H1 (cell line): ENCODE measurements around the gene NUCB1. TPM values are rescaled to one million over a fixed set of nuclear protein-coding genes. Genes with fewer than 3 reads are reported as not detected.

Experiments used
- CTCF ChIA-PET: fragments of 300-600 bp; sonication (Branson Sonifier 250); formaldehyde crosslinking; loops from one replicate; lab custom pipeline; 2021; ENCODE audit not compliant: partially characterized antibody; lab: Charles Lee
- POLR2A ChIA-PET: fragments of 300-600 bp; sonication (Branson Sonifier 250); formaldehyde crosslinking; loops from one replicate; lab custom pipeline; 2021; ENCODE audit warnings: inconsistent platforms; ENCODE audit not compliant: partially characterized antibody; lab: Charles Lee
- DNase-seq, 2 experiments: peaks; one replicate each; pipeline versions ENCODE4 v3.0.0 to v3.0.0-alpha.2; 2010 to 2022; ENCODE audit warnings: low spot score in 2 of 2, low read depth in 1 of 2, mixed read lengths in 1 of 2
- FAIRE-seq: peaks from 2 replicates; lab custom pipeline; 2011; peaks lifted over from hg19 to GRCh38; lab: Jason Lieb, UNC
- H2AFZ ChIP-seq: 2 replicates; pipeline ENCODE4 v1.8.1; 2012; ENCODE audit warnings: low read length, inconsistent platforms
- H2AK5ac ChIP-seq: 2 replicates; pipeline ENCODE4 v1.6.1; 2013; ENCODE audit warnings: low read depth, low read length
- H2BK120ac ChIP-seq: replicated peaks from 2 replicates; pipeline ENCODE3; 2013; ENCODE audit warnings: low read depth, low read length, inconsistent platforms
- H2BK12ac ChIP-seq: 2 replicates; pipeline ENCODE4 v1.6.1; 2013; ENCODE audit warnings: low read depth, low read length
- H2BK15ac ChIP-seq: 2 replicates; pipeline ENCODE4 v1.6.1; 2013; ENCODE audit warnings: low read length
- H2BK20ac ChIP-seq: 2 replicates; pipeline ENCODE4 v1.6.1; 2013; ENCODE audit warnings: low read length
- H2BK5ac ChIP-seq: 2 replicates; pipeline ENCODE4 v1.6.1; 2013; ENCODE audit warnings: low read depth, low read length
- H3K14ac ChIP-seq: 2 replicates; pipeline ENCODE4 v1.6.1; 2013; ENCODE audit warnings: inconsistent platforms; ENCODE audit not compliant: insufficient read length
- H3K18ac ChIP-seq: 2 replicates; pipeline ENCODE4 v1.6.1; 2013; ENCODE audit warnings: low read length; ENCODE audit errors: extremely low read depth
- H3K23ac ChIP-seq: 2 replicates; pipeline ENCODE4 v1.6.1; 2013; ENCODE audit warnings: inconsistent platforms; ENCODE audit not compliant: insufficient read length
- H3K23me2 ChIP-seq: 2 replicates; pipeline ENCODE4 v1.6.1; 2013; ENCODE audit warnings: low read depth, low read length
- H3K27ac ChIP-seq: 2 replicates; pipeline ENCODE4 v1.6.1; 2011; ENCODE audit warnings: low read depth, low read length, inconsistent platforms
- H3K27me3 ChIP-seq, 4 experiments: replicated peaks in 1 of 4; 1 replicate in 1 of 4; 2 replicates in 3 of 4; pipeline versions ENCODE4 v1.6.1 to v1.8.1; 2011 to 2013; ENCODE audit warnings: low read length in 3 of 4, mild to moderate bottlenecking in 3 of 4, inconsistent platforms in 2 of 4, mixed read lengths in 2 of 4, moderate library complexity in 1 of 4; ENCODE audit not compliant: control insufficient read depth in 3 of 4, insufficient read depth in 3 of 4; ENCODE audit errors: extremely low read depth in 1 of 4
- H3K36me3 ChIP-seq, 4 experiments: 2 replicates each; pipeline versions ENCODE4 v1.6.1 to v1.8.1; 2011 to 2013; ENCODE audit warnings: mild to moderate bottlenecking in 4 of 4, low read length in 3 of 4, moderate library complexity in 2 of 4, control low read depth in 1 of 4, inconsistent platforms in 1 of 4; ENCODE audit not compliant: insufficient read depth in 4 of 4, control insufficient read depth in 2 of 4
- H3K4ac ChIP-seq: replicated peaks from 2 replicates; pipeline ENCODE3; 2013; ENCODE audit warnings: low read length, low read depth, mixed read lengths, inconsistent platforms; ENCODE audit not compliant: insufficient read length
- H3K4me1 ChIP-seq, 4 experiments: replicated peaks in 1 of 4; 1 replicate in 1 of 4; 2 replicates in 3 of 4; pipeline versions ENCODE4 v1.6.1 to v1.8.1; 2011 to 2013; ENCODE audit warnings: low read length in 3 of 4, inconsistent platforms in 2 of 4, mixed read lengths in 1 of 4; ENCODE audit not compliant: insufficient read depth in 4 of 4, control insufficient read depth in 3 of 4
- H3K4me2 ChIP-seq, 2 experiments: 2 replicates each; pipeline versions ENCODE4 v1.6.1 to v1.8.1; 2011 to 2013; ENCODE audit warnings: low read depth in 2 of 2, low read length in 2 of 2, control low read depth in 1 of 2, inconsistent platforms in 1 of 2, mild to moderate bottlenecking in 1 of 2; ENCODE audit not compliant: insufficient read depth in 1 of 2
- H3K4me3 ChIP-seq, 4 experiments: fragments of 200-600, 300-600 bp in 1 of 4; sonication (generic), shearing (Covaris generic), sonication (Bioruptor Twin) in 1 of 4; 2 replicates each; pipeline versions ENCODE4 v1.5.1 to v1.8.1; 2011 to 2016; ENCODE audit warnings: low read length in 4 of 4, low read depth in 3 of 4, control low read depth in 2 of 4, inconsistent platforms in 2 of 4, mild to moderate bottlenecking in 2 of 4, mixed read lengths in 1 of 4, moderate library complexity in 1 of 4; ENCODE audit not compliant: insufficient read depth in 2 of 4; ENCODE audit errors: extremely low read depth in 1 of 4
- H3K56ac ChIP-seq: replicated peaks from 2 replicates; pipeline ENCODE3; 2013; ENCODE audit warnings: low read depth, mild to moderate bottlenecking, mixed read lengths, low read length, inconsistent platforms; ENCODE audit not compliant: insufficient read length
- H3K79me1 ChIP-seq: 2 replicates; pipeline ENCODE4 v1.6.1; 2013; ENCODE audit warnings: low read depth, low read length, control low read depth
- H3K79me2 ChIP-seq, 2 experiments: 2 replicates each; pipeline versions ENCODE4 v1.6.1 to v1.8.1; 2012 to 2013; ENCODE audit warnings: low read length in 2 of 2, mild to moderate bottlenecking in 2 of 2, inconsistent platforms in 1 of 2; ENCODE audit not compliant: insufficient read depth in 2 of 2, control insufficient read depth in 1 of 2
- H3K9ac ChIP-seq, 4 experiments: replicated peaks in 1 of 4; 1 replicate in 1 of 4; 2 replicates in 3 of 4; pipeline versions ENCODE4 v1.6.1 to v1.8.1; 2011 to 2013; ENCODE audit warnings: low read depth in 3 of 4, low read length in 3 of 4, control low read depth in 2 of 4, mild to moderate bottlenecking in 2 of 4, moderate library complexity in 2 of 4, inconsistent platforms in 1 of 4; ENCODE audit errors: extremely low read depth in 1 of 4
- H3K9me3 ChIP-seq, 2 experiments: 2 replicates each; pipeline versions ENCODE4 v1.6.1 to v1.8.1; 2012 to 2013; ENCODE audit warnings: mild to moderate bottlenecking in 2 of 2, moderate library complexity in 2 of 2, control low read depth in 1 of 2, inconsistent platforms in 1 of 2, low read depth in 1 of 2, low read length in 1 of 2, mixed read lengths in 1 of 2; ENCODE audit not compliant: insufficient read depth in 2 of 2
- H4K20me1 ChIP-seq, 2 experiments: replicated peaks in 1 of 2; 2 replicates each; pipeline versions ENCODE3 to v1.8.1; 2011 to 2013; ENCODE audit warnings: inconsistent platforms in 2 of 2, low read length in 2 of 2, mild to moderate bottlenecking in 1 of 2; ENCODE audit not compliant: insufficient read depth in 2 of 2, control insufficient read depth in 1 of 2
- H4K5ac ChIP-seq: 2 replicates; pipeline ENCODE4 v1.6.1; 2013; ENCODE audit warnings: low read length, low read depth, mixed read lengths, inconsistent platforms; ENCODE audit not compliant: insufficient read length
- H4K8ac ChIP-seq: 2 replicates; pipeline ENCODE4 v1.8.0; 2013; ENCODE audit warnings: mild to moderate bottlenecking, moderate library complexity, low read length, inconsistent platforms; ENCODE audit not compliant: insufficient read depth; ENCODE audit errors: extremely low read depth
- H4K91ac ChIP-seq: replicated peaks from 2 replicates; pipeline ENCODE3; 2013; ENCODE audit warnings: low read length, mixed read lengths, inconsistent platforms; ENCODE audit not compliant: insufficient read length
- ASH2L ChIP-seq: fragments of 200-600, 300-600 bp; sonication (generic); IDR thresholded peaks from one replicate; pipeline ENCODE4 v1.7.1; 2017; ENCODE audit warnings: low read length
- BCL11A ChIP-seq, 2 experiments: IDR thresholded peaks; one replicate each; pipeline ENCODE4 v1.6.1; 2011; ENCODE audit warnings: low read depth in 2 of 2, low read length in 2 of 2, mild to moderate bottlenecking in 2 of 2
- CREB1 ChIP-seq: IDR thresholded peaks from 2 replicates; pipeline ENCODE4 v1.6.1; 2012; ENCODE audit warnings: inconsistent platforms
- EGR1 ChIP-seq: IDR thresholded peaks from 2 replicates; pipeline ENCODE4 v1.6.1; 2011; ENCODE audit warnings: low read depth, low read length, borderline replicate concordance
- JUND ChIP-seq: IDR thresholded peaks from 2 replicates; pipeline ENCODE4 v1.6.1; 2011; ENCODE audit warnings: mild to moderate bottlenecking, improper control_type of control experiment, low read length
- MAX ChIP-seq: IDR thresholded peaks from 2 replicates; pipeline ENCODE4 v1.6.1; 2012; ENCODE audit warnings: inconsistent platforms
- POU5F1 ChIP-seq: IDR thresholded peaks from 2 replicates; pipeline ENCODE4 v1.6.1; 2011; ENCODE audit warnings: low read depth, mild to moderate bottlenecking, low read length, moderate library complexity
- RFX5 ChIP-seq: IDR thresholded peaks from 2 replicates; pipeline ENCODE4 v1.6.1; 2011; ENCODE audit warnings: low read depth, low read length, improper control_type of control experiment, borderline replicate concordance
- RNF2 ChIP-seq: fragments of 200-900, 300-1000 bp; sonication (generic); IDR thresholded peaks from 2 replicates; pipeline ENCODE4 v1.7.1; 2016; ENCODE audit warnings: borderline replicate concordance, low read depth, mild to moderate bottlenecking, antibody characterized with exemption, low read length; ENCODE audit not compliant: poor library complexity, severe bottlenecking; ENCODE audit errors: missing control alignments
- SP1 ChIP-seq: IDR thresholded peaks from 2 replicates; pipeline ENCODE4 v1.6.1; 2011; ENCODE audit warnings: low read depth, low read length
- SUZ12 ChIP-seq: fragments of 200-600 bp; sonication (generic); IDR thresholded peaks from 2 replicates; pipeline ENCODE4 v1.6.1; 2012; ENCODE audit warnings: mild to moderate bottlenecking, inconsistent platforms, low read length, moderate library complexity, mixed read lengths
- WGBS, 2 experiments: shearing (Covaris generic) in 1 of 2; methylation state at CpG; one replicate each; pipeline versions ENCODE4 v1.1.6 to v1.1.7; 2013 to 2015; ENCODE audit warnings: low lambda C conversion rate in 2 of 2, mixed read lengths in 2 of 2, inconsistent platforms in 1 of 2, low coverage in 1 of 2, missing lambda C conversion rate in 1 of 2; ENCODE audit not compliant: insufficient replicate concordance in 2 of 2, insufficient coverage in 1 of 2, insufficient read length in 1 of 2; ENCODE audit errors: extremely low coverage in 1 of 2, missing lambda C conversion rate in 1 of 2; 5-methylcytosine and 5-hydroxymethylcytosine counted together
- polyA plus RNA-seq, 7 experiments: library from polyadenylated mRNA; depleted of rRNA in 3 of 7; stranded (reverse) in 5 of 7; unstranded in 2 of 7; fragments of >200 nt in 5 of 7; fragments of 200-250 nt in 2 of 7; gene quantifications; 1 replicate in 5 of 7; 2 replicates in 1 of 7; 4 replicates in 1 of 7; pipeline versions ENCODE4 v1.2.1 to v1.2.3, GENCODE V29; 2011 to 2013; ENCODE audit warnings: missing spikeins in 2 of 7, mixed read lengths in 2 of 7
- total RNA-seq: library from RNA; stranded (reverse); fragmentation: NEBNext Ultra II Directional; extraction: Animal tissue kit (Norgen Biotek cat#: 25700); gene quantifications from 2 replicates; pipeline ENCODE4 v1.2.1, GENCODE V29; 2021

The NUCB1 gene
- total and polyA plus RNA-seq, 2 of the 8 experiments (the other 6 are each of a cell fraction or from before 2014, with no cell fraction given): 111 to 121 TPM

- H3K36me3 ChIP-seq: peaks cover 0 to 5% (median 0%) of the 10 kb centered on the region in 4 experiments; a peak in 1 of 8 replicates
- H3K23ac ChIP-seq: no peak overlapping the region
- DNase-seq: no peak
- peaks cover 0 to 1% of the 10 kb centered on the region in 2 experiments for H4K20me1 ChIP-seq
- ChIA-PET POLR2A (interaction anchor here (0.6 to 2.3 kb wide), 2 partner anchors 15 to 161 kb away, joined by 4 to 17 read pairs; partner anchors contain the start of genes FUT2 and PPP1R15A), CTCF (no interaction called here)
- no peak overlapping the region for H2BK120ac ChIP-seq
- H3K27ac ChIP-seq: no peak overlapping the region
- no peak overlapping the region for H3K18ac ChIP-seq
- H4K91ac ChIP-seq: no peak overlapping the region
- 95 to 100% methylated on average over 3 to 6 of the region's 6 CpGs for WGBS, 2 experiments
- no peak overlapping the region for H2BK15ac ChIP-seq
- H3K4me3 ChIP-seq: no peak overlapping the region
- H3K79me2 ChIP-seq: no peaks in the 10 kb centered on the region
- H3K4me1 ChIP-seq: peaks cover 0 to 6% (median 0%) of the 10 kb centered on the region in 4 experiments; a peak in 1 of 7 replicates
- H3K23me2 ChIP-seq: no peaks in the 10 kb centered on the region
- FAIRE-seq: no peak
- no peak overlapping the region for H3K9ac ChIP-seq
- H3K79me1 ChIP-seq: 0 out of 2 replicates have a peak, but pooled peaks cover 2% of the 10 kb centered on the region
- no peak overlapping the region for H2BK20ac ChIP-seq
- no peak overlapping the region for H3K4ac ChIP-seq
- H2BK12ac ChIP-seq: no peak overlapping the region
- no peak overlapping the region for H4K5ac ChIP-seq
- no peak overlapping the region for H2AK5ac ChIP-seq
- H3K27me3 ChIP-seq: no peaks in the 10 kb centered on the region; a peak in 1 of 7 replicates
- no peak overlapping the region for H3K14ac ChIP-seq
- no peak overlapping the region for H4K8ac ChIP-seq
- H2BK5ac ChIP-seq: no peak overlapping the region
- H3K56ac ChIP-seq: no peak overlapping the region
- H3K9me3 ChIP-seq: no peaks in the 10 kb centered on the region
- H3K4me2 ChIP-seq: no peak overlapping the region
- H2AFZ ChIP-seq: no peak overlapping the region
- TF ChIP-seq JUND (no peak), POU5F1 (no peak), MAX (no peak), ASH2L (no peak), CREB1 (no peak), SP1 (no peak), RNF2 (no peak), SUZ12 (no peak), RFX5 (no peak), BCL11A (IDR thresholded peaks at IDR 0.05; ENCODE audit: low read depth in 2 of 2, low read length in 2 of 2) (no peak), EGR1 (no peak)
These were observed 43.2 kb upstream of the NUCB1 start for GRCh38 chr19:48856921-48857320.
